ENCODE data around the gene ABLIM2.
A peak's percentile ranks its signal among the peaks of the same experiment; 100 is the strongest.

The ABLIM2 gene

GRCh38 chr4:7998447-7998846, 160.2 kb downstream of the ABLIM2 start:
- no peak for DNase-seq

GRCh38 chr4:7995866-7996265, 162.7 kb downstream of the ABLIM2 start:
- no peak for DNase-seq

- no peak for DNase-seq
Observed at GRCh38 chr4:7995135-7995534, 163.5 kb downstream of the ABLIM2 start.

GRCh38 chr4:7993671-7994070, 164.9 kb downstream of the ABLIM2 start:
- DNase-seq: no peak

- DNase-seq: no peak
Observed at GRCh38 chr4:7992846-7993245, 165.8 kb downstream of the ABLIM2 start.

- DNase-seq: no peak
Observed at GRCh38 chr4:7990807-7991459, 167.7 kb downstream of the ABLIM2 start.

GRCh38 chr4:7989654-7990053, 169.0 kb downstream of the ABLIM2 start:
- DNase-seq: no peak

- no peak for DNase-seq
Observed at GRCh38 chr4:7988437-7988836, 170.2 kb downstream of the ABLIM2 start.

- DNase-seq: peak; percentile 39
Observed at GRCh38 chr4:7987148-7987989, 171.2 kb downstream of the ABLIM2 start.

- no peak for DNase-seq
Observed at GRCh38 chr4:7985891-7986441, 172.6 kb downstream of the ABLIM2 start.

GRCh38 chr4:7985072-7985471, 173.5 kb downstream of the ABLIM2 start:
- DNase-seq: no peak

GRCh38 chr4:7984286-7984925, 174.2 kb downstream of the ABLIM2 start:
- no peak for DNase-seq

- no peak for DNase-seq
Observed at GRCh38 chr4:7983296-7983695, 175.3 kb downstream of the ABLIM2 start.

GRCh38 chr4:7981738-7982394, 176.7 kb downstream of the ABLIM2 start:
- DNase-seq: no peak

GRCh38 chr4:7980036-7980435, 178.6 kb downstream of the ABLIM2 start:
- DNase-seq: no peak

GRCh38 chr4:7979652-7979968, 179.0 kb downstream of the ABLIM2 start:
- DNase-seq: no peak

- DNase-seq: no peak
Observed at GRCh38 chr4:7978907-7979651, 179.5 kb downstream of the ABLIM2 start.

- DNase-seq: no peak
Observed at GRCh38 chr4:7978489-7978888, 180.1 kb downstream of the ABLIM2 start.

GRCh38 chr4:7976634-7977033, 182.0 kb downstream of the ABLIM2 start:
- no peak for DNase-seq

- DNase-seq: no peak
Observed at GRCh38 chr4:7976025-7976424, 182.6 kb downstream of the ABLIM2 start.

GRCh38 chr4:7974425-7974824, 184.2 kb downstream of the ABLIM2 start:
- no peak for DNase-seq

- no peak for DNase-seq
Observed at GRCh38 chr4:7973545-7973981, 185.1 kb downstream of the ABLIM2 start.
